ENCODE data around the gene CD8A.
A peak's percentile ranks its signal among the peaks of the same experiment; 100 is the strongest.
"Not testable (repeated sequence)": the region's sequence is repeated elsewhere in the genome, so short reads cannot be mapped to it uniquely, and the experiment has no call there.

The CD8A gene

GRCh38 chr2:86790676-86791572, at the start of gene CD8A:
Gene CD8A (minus strand): TSS chr2:86790913. CDS start chr2:86790825, 88 bp downstream.
- DNase-seq (ENCODE audit: low read depth) = no peak
- H3K4me3 ChIP-seq (ENCODE audit: low read depth, low read length) = no peak within 1 kb of the TSS

- H3K4me3 ChIP-seq (ENCODE audit: low read depth, low read length); DNase-seq (ENCODE audit: low read depth): not testable (repeated sequence)
Measured at GRCh38 chr2:86839871-86840548, 49.3 kb upstream of the CD8A start.

- not testable (repeated sequence) for DNase-seq (ENCODE audit: low read depth); H3K4me3 ChIP-seq (ENCODE audit: low read depth, low read length)
Measured at GRCh38 chr2:86839455-86839854, 48.7 kb upstream of the CD8A start.

- DNase-seq (ENCODE audit: low read depth); H3K4me3 ChIP-seq (ENCODE audit: low read depth, low read length): not testable (repeated sequence)
Measured at GRCh38 chr2:86837714-86838113, 47.0 kb upstream of the CD8A start.

GRCh38 chr2:86836915-86837695, 46.4 kb upstream of the CD8A start:
- DNase-seq (ENCODE audit: low read depth) = peak; percentile 57
- H3K4me3 ChIP-seq (ENCODE audit: low read depth, low read length) = not testable (repeated sequence)

- DNase-seq (ENCODE audit: low read depth); H3K4me3 ChIP-seq (ENCODE audit: low read depth, low read length): not testable (repeated sequence)
Measured at GRCh38 chr2:86835548-86835889, 44.8 kb upstream of the CD8A start.

GRCh38 chr2:86833315-86833714, 42.6 kb upstream of the CD8A start:
- no peak for DNase-seq (ENCODE audit: low read depth)
- no peak overlapping the region for H3K4me3 ChIP-seq (ENCODE audit: low read depth, low read length)

- DNase-seq (ENCODE audit: low read depth) = no peak
- no peak overlapping the region for H3K4me3 ChIP-seq (ENCODE audit: low read depth, low read length)
Measured at GRCh38 chr2:86832334-86833096, 41.8 kb upstream of the CD8A start.

- DNase-seq (ENCODE audit: low read depth) = no peak
Measured at GRCh38 chr2:86831537-86831936, 40.8 kb upstream of the CD8A start.

GRCh38 chr2:86826951-86827350, 36.2 kb upstream of the CD8A start:
- no peak overlapping the region for H3K4me3 ChIP-seq (ENCODE audit: low read depth, low read length)
- no peak for DNase-seq (ENCODE audit: low read depth)

More at GRCh38 chr2:86831537-86831936, 40.8 kb upstream of the CD8A start:
- H3K4me3 ChIP-seq (ENCODE audit: low read depth, low read length) = no peak overlapping the region

- no peak overlapping the region for H3K4me3 ChIP-seq (ENCODE audit: low read depth, low read length)
- DNase-seq (ENCODE audit: low read depth) = no peak
Measured at GRCh38 chr2:86825693-86826381, 35.1 kb upstream of the CD8A start.

- no peak for DNase-seq (ENCODE audit: low read depth)
- no peak overlapping the region for H3K4me3 ChIP-seq (ENCODE audit: low read depth, low read length)
Measured at GRCh38 chr2:86825036-86825692, 34.5 kb upstream of the CD8A start.

GRCh38 chr2:86822668-86823345, 32.1 kb upstream of the CD8A start:
- no peak for DNase-seq (ENCODE audit: low read depth)
- no peak overlapping the region for H3K4me3 ChIP-seq (ENCODE audit: low read depth, low read length)

- no peak for DNase-seq (ENCODE audit: low read depth)
- H3K4me3 ChIP-seq (ENCODE audit: low read depth, low read length) = no peak overlapping the region
Measured at GRCh38 chr2:86821842-86822241, 31.1 kb upstream of the CD8A start.

GRCh38 chr2:86821306-86821705, 30.6 kb upstream of the CD8A start:
- H3K4me3 ChIP-seq (ENCODE audit: low read depth, low read length) = no peak overlapping the region
- no peak for DNase-seq (ENCODE audit: low read depth)

- no peak overlapping the region for H3K4me3 ChIP-seq (ENCODE audit: low read depth, low read length)
- DNase-seq (ENCODE audit: low read depth) = no peak
Measured at GRCh38 chr2:86818957-86819356, 28.2 kb upstream of the CD8A start.

GRCh38 chr2:86818114-86818801, 27.5 kb upstream of the CD8A start:
- no peak for DNase-seq (ENCODE audit: low read depth)
- H3K4me3 ChIP-seq (ENCODE audit: low read depth, low read length) = no peak overlapping the region
